ENCODE results near the gene AKIRIN2. TPM values are rescaled to one million over a fixed set of nuclear protein-coding genes. Genes with fewer than 3 reads are reported as not detected.

AKIRIN2 gene
- polyA plus RNA-seq, 3 donors = 102 to 145 (median 118) TPM

DNA sequence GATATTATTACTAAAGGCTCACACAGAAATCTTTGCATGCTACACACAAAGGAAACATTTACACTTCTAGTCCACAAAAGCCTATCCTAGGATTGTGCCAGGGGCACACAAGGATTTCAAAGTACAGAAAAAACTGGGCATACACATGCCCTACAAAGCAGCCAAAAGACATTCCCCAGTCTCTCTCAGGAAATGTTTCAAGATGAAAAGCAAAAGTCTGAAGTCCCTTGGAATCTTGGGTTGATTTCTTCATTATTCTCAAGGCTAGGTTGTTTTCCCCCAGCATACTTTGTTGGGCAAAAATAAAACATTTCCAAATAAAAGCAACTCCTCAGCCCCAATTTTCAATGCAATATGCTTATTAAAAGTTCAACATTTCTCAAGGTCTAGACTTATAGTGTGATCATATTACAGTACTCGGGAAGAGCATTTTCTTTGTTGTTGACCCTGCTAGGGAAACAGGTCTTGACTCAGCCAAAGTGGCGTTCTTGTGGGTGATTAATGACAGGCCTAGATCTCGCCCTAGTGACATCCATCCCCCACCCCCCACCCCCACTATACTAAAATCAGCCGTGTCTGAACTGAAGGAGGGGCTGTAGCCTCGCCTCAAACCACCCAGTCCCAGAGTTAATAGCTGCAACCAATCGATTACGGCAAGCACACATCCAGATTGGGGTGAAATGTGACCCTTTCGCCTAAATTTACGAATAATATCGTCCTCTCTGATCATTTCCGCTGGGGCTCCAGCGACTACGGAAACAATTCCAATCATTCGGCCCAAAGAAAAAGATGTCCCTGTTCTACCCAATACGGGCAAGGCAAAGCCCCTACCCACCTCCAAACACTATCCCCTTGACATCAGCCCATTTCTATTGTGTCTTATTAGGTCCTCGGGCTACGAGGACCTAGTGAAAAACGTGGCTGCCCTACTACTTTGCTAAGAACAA lies 1.4 kb downstream of the AKIRIN2 start:
- H3K27ac ChIP-seq (ENCODE audit: low read depth in 1 of 2, low read length in 2 of 2) = peak overlapping the region; percentile 93 to 99
- peaks cover 61% of the 10 kb centered on the region for H4K20me1 ChIP-seq (ENCODE audit: insufficient read depth, low read length)
- peaks cover 3 to 7% of the 10 kb centered on the region in 2 donors for H3K36me3 ChIP-seq (replicated peaks in 1 of 2; ENCODE audit: control insufficient read depth in 1 of 2, insufficient read depth in 2 of 2, low read length in 2 of 2)
- 0% methylated on average over 13 of the region's 18 CpGs for WGBS (ENCODE audit: insufficient coverage)
- peak overlapping the region; percentile 75 to 100 (median 85) for H3K4me3 ChIP-seq (replicated peaks in 1 of 3; ENCODE audit: low read depth in 2 of 3, low read length in 3 of 3)
- H3K27me3 ChIP-seq (ENCODE audit: control insufficient read depth in 2 of 2, insufficient read depth in 2 of 2, low read length in 2 of 2) = no peaks in the 10 kb centered on the region
- Mint-ChIP-seq H3K4me1 (peaks cover 29% of the 10 kb centered on the region), H3K4me3 (peak overlapping the region; percentile 99), H3K9me3 (peaks cover 0 to 4% (median 0%) of the 10 kb centered on the region in 7 donors), H3K27ac (peak overlapping the region; percentile 94 to 100 (median 99)), H3K36me3 (peaks cover 13 to 35% of the 10 kb centered on the region in 2 donors), H3K27me3 (ENCODE audit: low read depth in 3 of 3) (no peaks in the 10 kb centered on the region)
- TF ChIP-seq, protein P1, sequence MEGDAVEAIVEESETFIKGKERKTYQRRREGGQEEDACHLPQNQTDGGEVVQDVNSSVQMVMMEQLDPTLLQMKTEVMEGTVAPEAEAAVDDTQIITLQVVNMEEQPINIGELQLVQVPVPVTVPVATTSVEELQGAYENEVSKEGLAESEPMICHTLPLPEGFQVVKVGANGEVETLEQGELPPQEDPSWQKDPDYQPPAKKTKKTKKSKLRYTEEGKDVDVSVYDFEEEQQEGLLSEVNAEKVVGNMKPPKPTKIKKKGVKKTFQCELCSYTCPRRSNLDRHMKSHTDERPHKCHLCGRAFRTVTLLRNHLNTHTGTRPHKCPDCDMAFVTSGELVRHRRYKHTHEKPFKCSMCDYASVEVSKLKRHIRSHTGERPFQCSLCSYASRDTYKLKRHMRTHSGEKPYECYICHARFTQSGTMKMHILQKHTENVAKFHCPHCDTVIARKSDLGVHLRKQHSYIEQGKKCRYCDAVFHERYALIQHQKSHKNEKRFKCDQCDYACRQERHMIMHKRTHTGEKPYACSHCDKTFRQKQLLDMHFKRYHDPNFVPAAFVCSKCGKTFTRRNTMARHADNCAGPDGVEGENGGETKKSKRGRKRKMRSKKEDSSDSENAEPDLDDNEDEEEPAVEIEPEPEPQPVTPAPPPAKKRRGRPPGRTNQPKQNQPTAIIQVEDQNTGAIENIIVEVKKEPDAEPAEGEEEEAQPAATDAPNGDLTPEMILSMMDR (IDR thresholded peaks at IDR 0.05) = no peak
- DNase-seq = peak; percentile 71 to 79 (median 77)
- H2AFZ ChIP-seq (ENCODE audit: insufficient read depth, low read depth, low read length, poor library complexity, severe bottlenecking) = no peak overlapping the region
- H3K9me3 ChIP-seq (replicated peaks in 1 of 2; ENCODE audit: control insufficient read depth in 1 of 2, insufficient read depth in 1 of 2, low read length in 2 of 2) = no peaks in the 10 kb centered on the region
- peaks cover 63% of the 10 kb centered on the region for H3K79me2 ChIP-seq (ENCODE audit: insufficient read depth, low read length)
- intact Hi-C loops (cut with micrococcal nuclease) = loop anchor here (2.0 to 5.0 kb wide), 2 partner anchors 32 to 57 kb away; no protein-coding TSS in a partner anchor
- peaks cover 26 to 45% of the 10 kb centered on the region in 2 donors for H3K4me1 ChIP-seq (ENCODE audit: control insufficient read depth in 1 of 2, insufficient read depth in 2 of 2, low read length in 2 of 2)
- H3K4me2 ChIP-seq (replicated peaks; ENCODE audit: extremely low read depth, low read length, poor library complexity, severe bottlenecking) = peak overlapping the region; percentile 88
- H3K9ac ChIP-seq (ENCODE audit: insufficient read depth, low read length, poor library complexity, severe bottlenecking) = peak overlapping the region; percentile 100

GRCh38 chr6:87699576-87699975 lies 2.5 kb downstream of the AKIRIN2 start:
- peaks cover 34% of the 10 kb centered on the region for H3K4me1 Mint-ChIP-seq
- H3K9ac ChIP-seq (ENCODE audit: insufficient read depth, low read length, poor library complexity, severe bottlenecking) = peak overlapping the region; percentile 100
- intact Hi-C loops (cut with micrococcal nuclease) = loop anchor here (5.0 to 10.0 kb wide), 3 partner anchors 58 to 128 kb away; partner anchors contain the start of gene ORC3 (in 1 of the 2)

More at GRCh38 chr6:87699576-87699975, 2.5 kb downstream of the AKIRIN2 start:
- Histone ChIP-seq H3K4me3 (replicated peaks in 1 of 3; ENCODE audit: low read depth in 2 of 3, low read length in 3 of 3) (peak overlapping the region; percentile 75 to 100 (median 85)), H3K36me3 (replicated peaks in 1 of 2; ENCODE audit: control insufficient read depth in 1 of 2, insufficient read depth in 2 of 2, low read length in 2 of 2) (peaks cover 9 to 11% of the 10 kb centered on the region in 2 donors), H2AFZ (ENCODE audit: insufficient read depth, low read depth, low read length, poor library complexity, severe bottlenecking) (no peak overlapping the region), H3K4me2 (replicated peaks; ENCODE audit: extremely low read depth, low read length, poor library complexity, severe bottlenecking) (peak overlapping the region; percentile 88), H3K79me2 (ENCODE audit: insufficient read depth, low read length) (peaks cover 74% of the 10 kb centered on the region), H3K9me3 (replicated peaks in 1 of 2; ENCODE audit: control insufficient read depth in 1 of 2, insufficient read depth in 1 of 2, low read length in 2 of 2) (no peaks in the 10 kb centered on the region), H3K27me3 (ENCODE audit: control insufficient read depth in 2 of 2, insufficient read depth in 2 of 2, low read length in 2 of 2) (no peaks in the 10 kb centered on the region), H4K20me1 (ENCODE audit: insufficient read depth, low read length) (peaks cover 72% of the 10 kb centered on the region), H3K27ac (ENCODE audit: low read depth in 1 of 2, low read length in 2 of 2) (peak overlapping the region in 1 of 2 donors; percentile 93), H3K4me1 (ENCODE audit: control insufficient read depth in 1 of 2, insufficient read depth in 2 of 2, low read length in 2 of 2) (peaks cover 31 to 56% of the 10 kb centered on the region in 2 donors)
- no CpG with 5 or more reads among the region's 4 CpGs for WGBS (ENCODE audit: insufficient coverage)
- no peak for DNase-seq
- Mint-ChIP-seq H3K4me3 (peak overlapping the region; percentile 99), H3K9me3 (peaks cover 0 to 4% (median 0%) of the 10 kb centered on the region in 7 donors), H3K27me3 (ENCODE audit: low read depth in 3 of 3) (no peaks in the 10 kb centered on the region), H3K36me3 (peaks cover 13 to 36% of the 10 kb centered on the region in 2 donors), H3K27ac (peak overlapping the region; percentile 86 to 100 (median 99))
- TF ChIP-seq, protein P1 (IDR thresholded peaks at IDR 0.05) = no peak

Data from CD14-positive monocyte (primary cell).